Right cardiac atrium (tissue), 5 donors: ENCODE data around the gene CHD9. TPM values are rescaled to one million over a fixed set of nuclear protein-coding genes. Genes with fewer than 3 reads are reported as not detected.
"Not testable (repeated sequence)": the region's sequence is repeated elsewhere in the genome, so short reads cannot be mapped to it uniquely, and the experiment has no call there.

Source experiments
- ATAC-seq, 2 donors: fragments of 200-7000 bp; cut with Tn5 transposase; one replicate each; pipeline versions ENCODE4 v1.8.0 to v1.9.1; 2020; ENCODE audit warnings: moderate library complexity in 2 of 2, mild to moderate bottlenecking in 1 of 2
- DNase-seq, 3 donors: peaks; one replicate each; pipeline ENCODE4 v3.0.0-alpha.2; 2020
- H3K27ac ChIP-seq: one replicate; pipeline ENCODE4 v1.5.1; 2013; ENCODE audit warnings: mild to moderate bottlenecking, low read length, control low read depth, moderate library complexity
- H3K27me3 ChIP-seq: one replicate; pipeline ENCODE4 v1.6.1; 2013; ENCODE audit not compliant: control insufficient read depth, insufficient read depth
- H3K4me1 ChIP-seq: one replicate; pipeline ENCODE4 v1.6.1; 2013; ENCODE audit warnings: low read length; ENCODE audit not compliant: control insufficient read depth, insufficient read depth
- H3K4me3 ChIP-seq: one replicate; pipeline ENCODE4 v1.5.1; 2013; ENCODE audit warnings: low read length, control low read depth
- H3K9me3 ChIP-seq: one replicate; pipeline ENCODE4 v1.6.1; 2013; ENCODE audit warnings: low read length; ENCODE audit not compliant: control insufficient read depth
- WGBS: extraction: QIAGEN DNeasy Blood & Tissue Kit; methylation state at CpG from one replicate; pipeline ENCODE4 v1.1.7; 2013; 5-methylcytosine and 5-hydroxymethylcytosine counted together
- intact Hi-C, 4 donors: fragments of 100-400 bp; cut with DNase I; formaldehyde crosslinking; loops; one replicate each; pipeline versions ENCODE4 v1.11.0 to v1.14.0; 2022 to 2023
- polyA plus RNA-seq: library from polyadenylated mRNA; stranded (reverse); fragments of 200-250 nt; gene quantifications from one replicate; pipeline ENCODE4 v1.2.3, GENCODE V29; 2013
- total RNA-seq, 4 donors: library from RNA; stranded (reverse); fragmentation: NEBNext Ultra II Directional; extraction: Animal tissue kit (Norgen Biotek cat#: 25700); gene quantifications; one replicate each; pipeline ENCODE4 v1.2.1, GENCODE V29; 2021
- donor health status: healthy with polysubstance abuse.
- donor health status: DM: no; HTN: yes; CAD: no.
- donor health status: DM: no; HTN: no; CAD: no.
- donor health status: DM: no; HTN: yes; CAD: no; lungs with severe emphysema.
- donor health status: DM: yes; HTN: yes; CAD: no.

CHD9 gene
- total and polyA plus RNA-seq, 5 donors, result 7.3 to 73.5 (median 57.3) TPM

- WGBS, result 97% methylated on average over 6 of the region's 6 CpGs
- ATAC-seq, result no peak
These were observed 114.0 kb downstream of the CHD9 start for GRCh38 chr16:53168744-53169143.

GRCh38 chr16:53172517-53172916 is 117.7 kb downstream of the CHD9 start:
- Histone ChIP-seq H3K27me3 (no peaks in the 10 kb centered on the region), H3K4me1 (no peaks in the 10 kb centered on the region), H3K4me3 (no peak overlapping the region), H3K9me3 (no peaks in the 10 kb centered on the region), H3K27ac (no peak overlapping the region)
- DNase-seq (no peak), ATAC-seq (no peak)
- intact Hi-C loops, result no loop called here
- WGBS, result 55% methylated on average over 4 of the region's 4 CpGs

More at GRCh38 chr16:53168744-53169143, 114.0 kb downstream of the CHD9 start:
- H3K4me1 ChIP-seq, result no peaks in the 10 kb centered on the region
- no peaks in the 10 kb centered on the region for H3K9me3 ChIP-seq
- no peak overlapping the region for H3K27ac ChIP-seq
- DNase-seq, result no peak
- H3K4me3 ChIP-seq, result no peak overlapping the region
- intact Hi-C loops, result loop anchor here in 1 of 4 donors (10.0 kb wide), 1 partner anchor 114 kb away; the partner anchor contains the start of genes CHD9 and CHD9NB
- H3K27me3 ChIP-seq, result no peaks in the 10 kb centered on the region

- peaks cover 3% of the 10 kb centered on the region for H3K4me1 ChIP-seq
- H3K27ac ChIP-seq, result no peak overlapping the region
- ATAC-seq (no peak), DNase-seq (no peak)
- intact Hi-C loops, result no loop called here
- H3K9me3 ChIP-seq, result no peaks in the 10 kb centered on the region
- no peaks in the 10 kb centered on the region for H3K27me3 ChIP-seq
- WGBS, result 88% methylated on average over 1 of the region's 1 CpG
- H3K4me3 ChIP-seq, result no peak overlapping the region
These were observed 120.3 kb downstream of the CHD9 start for GRCh38 chr16:53175118-53175517.

- ATAC-seq, result no peak
- Histone ChIP-seq H3K9me3 (no peaks in the 10 kb centered on the region), H3K4me3 (no peak overlapping the region), H3K4me1 (peaks cover 3% of the 10 kb centered on the region), H3K27ac (no peak overlapping the region), H3K27me3 (no peaks in the 10 kb centered on the region)
- intact Hi-C loops, result no loop called here
- DNase-seq, result no peak
These were observed 121.6 kb downstream of the CHD9 start for GRCh38 chr16:53176434-53176833.

- no peak overlapping the region for H3K27ac ChIP-seq
- DNase-seq, result no peak
- H3K9me3 ChIP-seq, result no peaks in the 10 kb centered on the region
- H3K27me3 ChIP-seq, result no peaks in the 10 kb centered on the region
- H3K4me1 ChIP-seq, result no peaks in the 10 kb centered on the region
- WGBS, result 88% methylated on average over 4 of the region's 4 CpGs
- intact Hi-C loops, result loop anchor here in 1 of 4 donors (10.0 kb wide), 1 partner anchor 49 kb away; no protein-coding TSS in a partner anchor
- no peak for ATAC-seq
- H3K4me3 ChIP-seq, result no peak overlapping the region
These were observed 128.7 kb downstream of the CHD9 start for GRCh38 chr16:53183442-53183841.

- not testable (repeated sequence) for H3K27me3 ChIP-seq, H3K27ac ChIP-seq, H3K9me3 ChIP-seq, H3K4me1 ChIP-seq, DNase-seq, H3K4me3 ChIP-seq, ATAC-seq
- intact Hi-C loops, result loop anchor here in 1 of 4 donors (10.0 kb wide), 1 partner anchor 51 kb away; no protein-coding TSS in a partner anchor
- WGBS, result 98% methylated on average over 3 of the region's 3 CpGs
These were observed 130.9 kb downstream of the CHD9 start for GRCh38 chr16:53185741-53186140.

GRCh38 chr16:53187775-53188174 is 133.0 kb downstream of the CHD9 start:
- Histone ChIP-seq H3K4me3 (no peak overlapping the region), H3K27me3 (no peaks in the 10 kb centered on the region), H3K9me3 (no peaks in the 10 kb centered on the region), H3K27ac (no peak overlapping the region), H3K4me1 (no peaks in the 10 kb centered on the region)
- DNase-seq (no peak), ATAC-seq (no peak)
- intact Hi-C loops, result loop anchor here in 1 of 4 donors (10.0 kb wide), 1 partner anchor 53 kb away; no protein-coding TSS in a partner anchor
- 77% methylated on average over 1 of the region's 1 CpG for WGBS

GRCh38 chr16:53191413-53191812 is 136.6 kb downstream of the CHD9 start:
- no peak overlapping the region for H3K27ac ChIP-seq
- WGBS, result 56% methylated on average over 1 of the region's 1 CpG

GRCh38 chr16:53198933-53199332 is 144.1 kb downstream of the CHD9 start:
- intact Hi-C loops, result no loop called here
- H3K4me1 ChIP-seq, result peaks cover 2% of the 10 kb centered on the region
- no peak for ATAC-seq
- H3K9me3 ChIP-seq, result no peaks in the 10 kb centered on the region
- no peak overlapping the region for H3K27ac ChIP-seq
- H3K4me3 ChIP-seq, result no peak overlapping the region
- H3K27me3 ChIP-seq, result no peaks in the 10 kb centered on the region
- no peak for DNase-seq

More at GRCh38 chr16:53191413-53191812, 136.6 kb downstream of the CHD9 start:
- ATAC-seq (no peak), DNase-seq (no peak)
- Histone ChIP-seq H3K27me3 (no peaks in the 10 kb centered on the region), H3K4me3 (no peak overlapping the region), H3K4me1 (peaks cover 2% of the 10 kb centered on the region), H3K9me3 (no peaks in the 10 kb centered on the region)
- intact Hi-C loops, result no loop called here

- Histone ChIP-seq H3K4me1 (no peaks in the 10 kb centered on the region), H3K27me3 (no peaks in the 10 kb centered on the region), H3K4me3 (no peak overlapping the region), H3K9me3 (no peaks in the 10 kb centered on the region), H3K27ac (no peak overlapping the region)
- intact Hi-C loops, result loop anchor here in 2 of 4 donors (10.0 kb wide), 2 partner anchors 67 to 147 kb away; partner anchors contain the start of genes CHD9 (in 1 of the 2) and CHD9NB (in 1 of the 2)
- no peak for DNase-seq
- WGBS, result 89% methylated on average over 1 of the region's 1 CpG
- no peak for ATAC-seq
These were observed 147.1 kb downstream of the CHD9 start for GRCh38 chr16:53201900-53202299.

- Histone ChIP-seq H3K27ac (no peak overlapping the region), H3K4me3 (no peak overlapping the region), H3K9me3 (no peaks in the 10 kb centered on the region), H3K4me1 (no peaks in the 10 kb centered on the region), H3K27me3 (no peaks in the 10 kb centered on the region)
- DNase-seq, result no peak
- no peak for ATAC-seq
- intact Hi-C loops, result loop anchor here in 2 of 4 donors (10.0 kb wide), 2 partner anchors 68 to 148 kb away; partner anchors contain the start of genes CHD9 (in 1 of the 2) and CHD9NB (in 1 of the 2)
These were observed 147.6 kb downstream of the CHD9 start for GRCh38 chr16:53202398-53202797.
